ENCODE data around the gene ENOX1. TPM values are rescaled to one million over a fixed set of nuclear protein-coding genes. Genes with fewer than 3 reads are reported as not detected.

The ENOX1 gene
- total RNA-seq, 1 experiment from 2014 or later, result 0.07 TPM

- no peak for DNase-seq
- Histone ChIP-seq H3K4me3 (ENCODE audit: insufficient read depth, low read depth, low read length) (no peak overlapping the region), H3K27me3 (ENCODE audit: control insufficient read depth, insufficient read depth, low read length) (no peaks in the 10 kb centered on the region), H3K36me3 (replicated peaks; ENCODE audit: control insufficient read depth, insufficient read depth, low read length) (no peaks in the 10 kb centered on the region)
These were observed 565.2 kb downstream of the ENOX1 start for GRCh38 chr13:43221611-43222010.

- no peak for DNase-seq
- H3K27me3 ChIP-seq (ENCODE audit: control insufficient read depth, insufficient read depth, low read length), result no peaks in the 10 kb centered on the region
- H3K36me3 ChIP-seq (replicated peaks; ENCODE audit: control insufficient read depth, insufficient read depth, low read length), result no peaks in the 10 kb centered on the region
- H3K4me3 ChIP-seq (ENCODE audit: insufficient read depth, low read depth, low read length), result no peak overlapping the region
These were observed 565.7 kb downstream of the ENOX1 start for GRCh38 chr13:43220873-43221595.

GRCh38 chr13:43214124-43214523 lies 572.6 kb downstream of the ENOX1 start:
- H3K27me3 ChIP-seq (ENCODE audit: control insufficient read depth, insufficient read depth, low read length), result no peaks in the 10 kb centered on the region
- no peaks in the 10 kb centered on the region for H3K36me3 ChIP-seq (replicated peaks; ENCODE audit: control insufficient read depth, insufficient read depth, low read length)
- DNase-seq, result no peak
- H3K4me3 ChIP-seq (ENCODE audit: insufficient read depth, low read depth, low read length), result no peak overlapping the region

GRCh38 chr13:43206838-43207237 lies 579.9 kb downstream of the ENOX1 start:
- no peaks in the 10 kb centered on the region for H3K36me3 ChIP-seq (replicated peaks; ENCODE audit: control insufficient read depth, insufficient read depth, low read length)
- DNase-seq, result no peak
- H3K4me3 ChIP-seq (ENCODE audit: insufficient read depth, low read depth, low read length), result no peak overlapping the region
- no peaks in the 10 kb centered on the region for H3K27me3 ChIP-seq (ENCODE audit: control insufficient read depth, insufficient read depth, low read length)

- DNase-seq, result no peak
- Histone ChIP-seq H3K36me3 (replicated peaks; ENCODE audit: control insufficient read depth, insufficient read depth, low read length) (no peaks in the 10 kb centered on the region), H3K27me3 (ENCODE audit: control insufficient read depth, insufficient read depth, low read length) (no peaks in the 10 kb centered on the region), H3K4me3 (ENCODE audit: insufficient read depth, low read depth, low read length) (no peak overlapping the region)
These were observed 581.4 kb downstream of the ENOX1 start for GRCh38 chr13:43205416-43205815.

- Histone ChIP-seq H3K27me3 (ENCODE audit: control insufficient read depth, insufficient read depth, low read length) (no peaks in the 10 kb centered on the region), H3K36me3 (replicated peaks; ENCODE audit: control insufficient read depth, insufficient read depth, low read length) (no peaks in the 10 kb centered on the region), H3K4me3 (ENCODE audit: insufficient read depth, low read depth, low read length) (no peak overlapping the region)
- DNase-seq, result no peak
These were observed 582.2 kb downstream of the ENOX1 start for GRCh38 chr13:43204591-43204990.

- Histone ChIP-seq H3K4me3 (ENCODE audit: insufficient read depth, low read depth, low read length) (no peak overlapping the region), H3K27me3 (ENCODE audit: control insufficient read depth, insufficient read depth, low read length) (no peaks in the 10 kb centered on the region), H3K36me3 (replicated peaks; ENCODE audit: control insufficient read depth, insufficient read depth, low read length) (no peaks in the 10 kb centered on the region)
- DNase-seq, result no peak
These were observed 583.0 kb downstream of the ENOX1 start for GRCh38 chr13:43203781-43204180.

GRCh38 chr13:43200736-43201135 lies 586.0 kb downstream of the ENOX1 start:
- no peaks in the 10 kb centered on the region for H3K36me3 ChIP-seq (replicated peaks; ENCODE audit: control insufficient read depth, insufficient read depth, low read length)
- H3K27me3 ChIP-seq (ENCODE audit: control insufficient read depth, insufficient read depth, low read length), result no peaks in the 10 kb centered on the region
- no peak for DNase-seq
- no peak overlapping the region for H3K4me3 ChIP-seq (ENCODE audit: insufficient read depth, low read depth, low read length)

- Histone ChIP-seq H3K4me3 (ENCODE audit: insufficient read depth, low read depth, low read length) (no peak overlapping the region), H3K36me3 (replicated peaks; ENCODE audit: control insufficient read depth, insufficient read depth, low read length) (no peaks in the 10 kb centered on the region), H3K27me3 (ENCODE audit: control insufficient read depth, insufficient read depth, low read length) (no peaks in the 10 kb centered on the region)
- DNase-seq, result no peak
These were observed 586.5 kb downstream of the ENOX1 start for GRCh38 chr13:43200307-43200706.

- Histone ChIP-seq H3K27me3 (ENCODE audit: control insufficient read depth, insufficient read depth, low read length) (no peaks in the 10 kb centered on the region), H3K36me3 (replicated peaks; ENCODE audit: control insufficient read depth, insufficient read depth, low read length) (no peaks in the 10 kb centered on the region), H3K4me3 (ENCODE audit: insufficient read depth, low read depth, low read length) (no peak overlapping the region)
- DNase-seq, result no peak
These were observed 589.9 kb downstream of the ENOX1 start for GRCh38 chr13:43196750-43197370.

- DNase-seq, result no peak
- Histone ChIP-seq H3K36me3 (replicated peaks; ENCODE audit: control insufficient read depth, insufficient read depth, low read length) (no peaks in the 10 kb centered on the region), H3K27me3 (ENCODE audit: control insufficient read depth, insufficient read depth, low read length) (no peaks in the 10 kb centered on the region), H3K4me3 (ENCODE audit: insufficient read depth, low read depth, low read length) (no peak overlapping the region)
These were observed 590.6 kb downstream of the ENOX1 start for GRCh38 chr13:43196086-43196621.

- Histone ChIP-seq H3K36me3 (replicated peaks; ENCODE audit: control insufficient read depth, insufficient read depth, low read length) (no peaks in the 10 kb centered on the region), H3K27me3 (ENCODE audit: control insufficient read depth, insufficient read depth, low read length) (no peaks in the 10 kb centered on the region)
These were observed 591.2 kb downstream of the ENOX1 start for GRCh38 chr13:43195551-43195950.

GRCh38 chr13:43195112-43195511 lies 591.7 kb downstream of the ENOX1 start:
- Histone ChIP-seq H3K36me3 (replicated peaks; ENCODE audit: control insufficient read depth, insufficient read depth, low read length) (no peaks in the 10 kb centered on the region), H3K4me3 (ENCODE audit: insufficient read depth, low read depth, low read length) (no peak overlapping the region), H3K27me3 (ENCODE audit: control insufficient read depth, insufficient read depth, low read length) (no peaks in the 10 kb centered on the region)
- DNase-seq, result no peak

More at GRCh38 chr13:43195551-43195950, 591.2 kb downstream of the ENOX1 start:
- peak; percentile 25 for DNase-seq
- H3K4me3 ChIP-seq (ENCODE audit: insufficient read depth, low read depth, low read length), result no peak overlapping the region

GRCh38 chr13:43193789-43194420 lies 592.9 kb downstream of the ENOX1 start:
- DNase-seq, result no peak
- Histone ChIP-seq H3K27me3 (ENCODE audit: control insufficient read depth, insufficient read depth, low read length) (no peaks in the 10 kb centered on the region), H3K4me3 (ENCODE audit: insufficient read depth, low read depth, low read length) (no peak overlapping the region), H3K36me3 (replicated peaks; ENCODE audit: control insufficient read depth, insufficient read depth, low read length) (no peaks in the 10 kb centered on the region)

GRCh38 chr13:43191546-43191945 lies 595.2 kb downstream of the ENOX1 start:
- no peaks in the 10 kb centered on the region for H3K36me3 ChIP-seq (replicated peaks; ENCODE audit: control insufficient read depth, insufficient read depth, low read length)
- no peaks in the 10 kb centered on the region for H3K27me3 ChIP-seq (ENCODE audit: control insufficient read depth, insufficient read depth, low read length)
- DNase-seq, result no peak
- H3K4me3 ChIP-seq (ENCODE audit: insufficient read depth, low read depth, low read length), result no peak overlapping the region
